HG02763 (cell line): ENCODE data around the gene SLC7A8.

Experiments used
- ATAC-seq: cut with Tn5 transposase; IDR thresholded peaks from one replicate; pipeline ENCODE4 v1.9.1; 2021; ENCODE audit warnings: mild to moderate bottlenecking, moderate library complexity; ENCODE audit not compliant: unreplicated experiment

SLC7A8 gene

GRCh38 chr14:23097786-23098185 lies 85.7 kb downstream of the SLC7A8 start:
- no peak for ATAC-seq

DNA sequence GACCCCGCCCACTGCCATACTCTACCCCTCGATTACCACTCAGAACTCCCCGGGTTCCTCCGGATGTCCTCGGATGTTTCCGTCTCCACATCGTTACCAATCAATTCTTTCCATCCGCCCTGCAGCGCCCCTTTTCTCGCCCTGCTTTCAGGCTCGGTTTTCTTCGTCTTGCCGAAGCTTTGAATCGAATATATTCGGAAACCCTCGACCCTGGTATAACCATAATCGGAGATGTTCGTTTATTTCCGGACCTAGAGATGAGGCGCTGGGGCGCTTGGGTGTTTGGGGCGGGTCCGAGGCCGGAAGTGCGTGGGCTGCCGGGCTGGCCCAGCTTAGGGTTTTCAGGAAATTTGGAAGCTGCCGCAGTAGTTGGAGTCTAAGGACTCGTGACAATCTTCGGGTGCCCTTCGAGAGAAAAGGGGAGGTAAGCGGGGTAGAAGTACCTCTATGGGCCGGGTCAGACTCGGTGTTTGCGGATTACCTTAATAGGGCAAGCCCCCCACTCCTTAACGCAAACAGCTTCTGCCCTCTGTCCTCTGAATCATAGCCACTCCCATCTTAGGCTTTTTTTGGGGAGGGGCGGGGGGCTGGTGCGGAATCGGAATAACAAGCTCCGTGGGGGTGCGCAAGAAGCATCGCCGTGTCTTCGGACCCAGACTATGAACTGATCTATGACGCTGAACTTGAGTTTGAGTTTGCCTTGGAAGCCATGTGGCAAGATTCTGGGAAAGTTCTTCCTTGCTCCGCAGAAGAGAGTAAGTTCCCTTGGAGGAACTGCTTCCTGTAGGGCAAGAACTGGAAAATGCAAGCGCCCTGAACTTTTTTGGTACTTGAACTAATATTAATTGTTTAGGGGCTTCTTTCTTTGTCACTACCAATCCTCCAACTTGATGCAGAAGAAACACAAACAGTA lies 88.0 kb downstream of the SLC7A8 start, which contains the start of gene C14orf119:
TSS of gene C14orf119 (plus strand) at position 310 of the 913 bp plus-strand sequence. CDS start 2,154 bp downstream, outside the sequence.
- ATAC-seq, result peak; percentile 89

DNA sequence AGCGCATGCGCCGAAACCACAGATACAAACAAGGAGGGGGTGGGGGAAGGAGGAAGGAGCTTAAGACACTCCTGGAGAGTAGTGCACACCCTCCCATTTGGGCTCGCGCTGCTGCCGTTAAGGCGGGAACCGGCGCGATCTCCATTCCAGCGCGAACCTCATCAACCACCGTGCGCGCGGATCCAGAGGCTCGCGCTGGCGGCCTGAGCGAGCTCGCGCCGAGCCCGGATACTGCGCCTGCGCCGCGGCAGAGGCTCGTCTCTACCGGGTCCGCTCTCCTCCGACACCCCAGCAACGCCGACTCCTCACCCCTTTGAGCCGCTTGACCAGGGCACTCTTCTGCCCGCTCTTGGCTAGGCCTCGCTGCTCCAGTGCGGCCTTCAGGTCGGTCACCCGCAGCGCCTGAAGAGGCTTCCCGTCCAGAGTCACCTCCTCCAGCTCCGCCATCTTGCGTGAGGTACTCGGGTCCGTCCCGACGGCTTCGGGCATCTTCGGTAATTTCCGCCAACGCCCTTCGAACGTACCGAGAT lies 88.7 kb downstream of the SLC7A8 start, which contains the start of gene ACIN1:
TSS of gene ACIN1 (minus strand) at position 471 of the 530 bp plus-strand sequence. CDS start at position 447, 24 bp downstream.
- peak; percentile 41 for ATAC-seq

DNA sequence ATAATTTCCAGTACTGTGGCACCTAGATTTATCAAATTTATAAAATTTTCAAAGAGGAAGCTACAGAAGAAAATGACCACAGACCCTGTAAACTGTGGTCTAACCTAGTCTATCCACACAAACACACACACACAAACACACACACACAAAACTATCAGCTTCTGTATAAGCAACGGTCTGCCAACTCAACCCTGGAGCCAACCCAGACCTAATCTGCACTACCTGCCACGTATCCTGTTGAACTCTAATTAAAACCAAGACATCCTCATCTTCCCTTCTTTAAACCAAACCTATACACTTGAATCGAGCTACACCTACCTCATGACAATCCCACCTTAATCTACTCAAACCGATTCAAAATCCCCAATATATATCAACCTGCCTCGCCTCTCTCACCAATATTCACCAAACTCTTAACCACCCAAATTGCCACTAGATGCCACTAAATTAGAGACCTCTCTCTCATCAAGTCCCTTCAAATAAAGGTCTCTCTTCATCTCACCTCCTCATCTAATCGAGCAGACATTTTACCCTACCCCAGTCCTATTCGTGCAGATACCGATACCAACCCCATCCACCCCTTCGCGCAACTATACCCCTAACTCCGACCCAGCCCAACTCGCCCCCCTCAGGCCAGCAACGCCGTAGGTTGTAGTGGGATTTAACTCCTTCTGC lies 89.3 kb downstream of the SLC7A8 start:
- ATAC-seq, result no peak

DNA sequence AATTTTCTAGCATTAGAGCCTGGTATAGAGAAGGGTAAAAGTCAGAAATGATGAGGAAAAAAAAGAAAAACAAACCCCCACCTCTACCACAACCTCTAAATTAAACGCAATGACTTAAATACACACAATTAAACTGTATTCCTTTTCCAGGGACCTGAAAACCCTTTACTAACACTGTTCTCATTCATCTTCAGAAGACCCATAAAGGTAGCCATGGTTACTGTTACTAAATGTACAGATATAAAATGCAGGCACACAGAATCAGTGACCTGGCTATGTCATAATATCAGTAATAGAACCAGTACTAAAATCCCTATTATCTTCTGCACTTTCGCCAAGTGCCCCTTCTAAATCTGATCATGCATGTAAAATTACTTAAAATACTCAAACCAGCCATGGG lies 89.9 kb downstream of the SLC7A8 start:
- no peak for ATAC-seq

- no peak for ATAC-seq
Measured at GRCh38 chr14:23093104-23093503, 90.4 kb downstream of the SLC7A8 start.

GRCh38 chr14:23091294-23092225 lies 91.9 kb downstream of the SLC7A8 start:
- ATAC-seq, result no peak

- ATAC-seq, result no peak
Measured at GRCh38 chr14:23090254-23090636, 93.2 kb downstream of the SLC7A8 start.

DNA sequence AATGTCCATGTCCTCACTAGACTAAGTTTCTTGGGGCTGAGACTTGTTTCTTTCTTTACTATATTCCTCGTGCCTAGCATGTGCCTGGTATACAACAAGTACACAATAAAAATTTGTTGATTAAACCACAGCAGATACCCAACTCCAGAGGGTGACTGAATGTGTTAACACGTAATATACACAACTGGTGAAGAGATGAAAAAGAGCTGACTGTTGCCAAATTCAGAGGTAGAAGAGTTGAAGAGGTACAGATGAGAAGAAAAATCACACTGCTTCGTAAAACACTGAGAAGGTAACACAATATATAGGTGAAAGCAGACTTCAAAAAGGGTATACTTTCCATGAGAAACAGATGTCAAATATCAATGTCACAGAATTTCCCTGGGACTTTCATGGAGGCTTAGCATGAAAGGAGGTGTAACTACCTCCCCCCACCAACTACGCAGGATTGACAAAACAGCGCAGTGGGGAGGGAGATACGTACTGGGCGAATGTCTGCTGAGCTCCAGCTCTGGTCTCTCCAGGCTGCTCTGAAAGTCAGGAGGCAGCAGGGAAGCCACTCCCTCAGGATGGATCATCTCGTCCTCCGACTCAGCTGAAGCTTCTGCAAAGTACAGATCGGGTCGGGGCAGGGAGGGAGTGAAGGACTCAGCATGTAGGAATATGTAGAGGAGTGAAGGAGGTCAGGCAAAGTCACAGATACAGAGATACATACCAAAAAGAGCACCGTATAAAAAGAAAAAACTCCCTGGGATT lies 93.8 kb downstream of the SLC7A8 start:
- ATAC-seq, result no peak

DNA sequence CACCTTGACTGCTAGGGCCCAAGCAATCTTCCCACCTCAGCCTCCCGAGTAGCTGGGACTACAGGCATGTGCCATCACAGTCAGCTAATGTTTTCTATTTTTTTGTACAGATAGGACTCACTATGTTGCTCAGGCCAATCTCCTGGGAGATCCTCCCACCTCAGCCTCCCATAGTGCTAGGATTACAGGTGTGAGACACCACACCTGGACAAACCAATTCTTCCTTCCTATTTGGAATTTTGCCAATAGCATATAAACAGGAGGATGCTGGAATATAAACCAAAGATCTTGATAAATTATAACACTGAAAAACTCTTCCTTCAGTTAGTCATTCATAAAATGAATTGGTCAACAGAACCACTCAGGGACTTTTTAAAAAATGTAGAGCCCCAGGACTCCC lies 96.9 kb downstream of the SLC7A8 start:
- ATAC-seq, result no peak

DNA sequence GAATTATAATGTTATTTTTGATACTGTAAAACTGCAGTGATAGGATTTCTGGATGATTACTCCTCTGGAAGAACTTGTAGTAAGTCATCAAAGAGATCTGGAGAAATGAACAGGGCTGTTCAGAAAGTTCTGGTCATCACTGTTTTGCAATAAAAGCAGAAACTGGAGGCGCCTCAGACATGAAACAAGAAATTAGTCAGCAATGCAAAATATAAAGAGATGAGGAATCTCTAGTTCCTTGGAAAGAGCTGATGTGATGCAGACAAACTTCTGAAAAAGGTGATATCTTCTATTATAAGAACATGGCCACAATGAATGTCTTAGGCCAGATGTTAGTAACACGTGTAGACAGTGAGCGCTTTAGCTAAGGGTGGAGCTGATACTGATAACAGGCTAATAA lies 98.0 kb downstream of the SLC7A8 start:
- ATAC-seq, result no peak

GRCh38 chr14:23080474-23080873 lies 103.0 kb downstream of the SLC7A8 start:
- ATAC-seq, result no peak

DNA sequence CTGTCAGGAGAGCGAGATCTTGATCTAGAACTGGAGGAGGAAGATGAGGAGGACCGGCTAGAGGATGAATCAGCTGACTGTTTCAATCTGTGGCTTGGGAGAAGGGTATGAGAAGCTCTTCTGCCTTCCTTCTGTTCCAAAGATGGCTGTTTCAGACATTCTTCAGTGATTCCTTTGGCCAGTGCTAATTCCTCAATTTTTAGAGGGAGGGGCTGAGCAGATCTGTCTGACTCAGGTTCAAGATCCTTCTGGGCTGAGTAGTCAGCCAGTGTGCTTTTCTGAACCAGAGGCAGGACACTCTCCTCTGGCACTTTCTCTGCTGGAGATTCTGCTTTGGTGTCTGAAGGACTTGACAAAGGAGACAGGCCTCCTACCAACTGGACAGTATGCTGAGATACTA lies 103.7 kb downstream of the SLC7A8 start:
- no peak for ATAC-seq

DNA sequence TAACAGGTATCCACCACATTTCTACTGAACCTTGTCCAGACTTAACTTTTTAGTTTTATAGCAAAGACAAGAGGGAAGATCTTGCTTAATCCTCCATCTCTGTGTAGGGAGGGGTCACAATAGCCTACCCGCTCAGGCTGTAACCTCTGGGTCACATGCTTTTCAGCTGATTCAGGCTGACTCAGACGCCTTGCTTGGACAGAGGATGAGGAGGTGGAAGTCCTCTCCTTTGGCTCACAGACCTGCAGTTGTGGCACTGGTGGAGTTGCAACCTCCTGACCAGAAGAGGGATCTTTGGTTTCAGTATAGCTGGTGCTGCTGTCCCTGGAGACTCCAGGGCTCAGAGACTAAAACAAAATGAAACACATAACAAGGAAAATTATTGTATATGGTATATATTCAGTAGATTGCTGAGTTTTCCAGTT lies 104.8 kb downstream of the SLC7A8 start:
- ATAC-seq, result no peak

- ATAC-seq, result no peak
Measured at GRCh38 chr14:23077962-23078361, 105.5 kb downstream of the SLC7A8 start.

- no peak for ATAC-seq
Measured at GRCh38 chr14:23076785-23077408, 106.6 kb downstream of the SLC7A8 start.
